ENCODE results near the gene GABRP.

GABRP gene

GRCh38 chr5:170861917-170862766, 78.6 kb downstream of the GABRP start, which contains the start of gene RANBP17:
TSS of gene RANBP17 (plus strand) at chr5:170862018.
- DNase-seq: peak; percentile 63 to 69

- no peak for DNase-seq
These were observed 80.1 kb downstream of the GABRP start for GRCh38 chr5:170863646-170864045.
